H1 (cell line): Measurements from ENCODE around the gene WDR48.

Experiments used
- FOSL1 ChIP-seq: IDR thresholded peaks from 2 replicates; pipeline ENCODE4 v1.6.1; 2011; ENCODE audit warnings: mild to moderate bottlenecking, low read depth, low read length, moderate library complexity; ENCODE audit not compliant: insufficient read depth
- JUN ChIP-seq: IDR thresholded peaks from 2 replicates; pipeline ENCODE4 v1.6.1; 2011; ENCODE audit warnings: low read depth, mild to moderate bottlenecking, improper control_type of control experiment, low read length
- TF ChIP-seq, protein P1 (sequence below), 3 experiments: IDR thresholded peaks; 1 replicate in 2 of 3; 2 replicates in 1 of 3; pipeline versions ENCODE4 v1.5.1 to v1.6.1; 2011; ENCODE audit warnings: low read length in 3 of 3, mild to moderate bottlenecking in 3 of 3, inconsistent platforms in 2 of 3, low read depth in 1 of 3, moderate library complexity in 1 of 3; ENCODE audit not compliant: insufficient read depth in 1 of 3; ENCODE audit errors: control extremely low read depth in 1 of 3
- TF ChIP-seq, protein P2 (sequence below): IDR thresholded peaks from 2 replicates; pipeline ENCODE4 v1.6.1; 2011; ENCODE audit warnings: low read depth, mild to moderate bottlenecking, low read length; ENCODE audit not compliant: insufficient read depth
- TF ChIP-seq, protein P3 (sequence below): IDR thresholded peaks from 2 replicates; pipeline ENCODE4 v1.6.1; 2012; ENCODE audit warnings: inconsistent platforms

DNA sequence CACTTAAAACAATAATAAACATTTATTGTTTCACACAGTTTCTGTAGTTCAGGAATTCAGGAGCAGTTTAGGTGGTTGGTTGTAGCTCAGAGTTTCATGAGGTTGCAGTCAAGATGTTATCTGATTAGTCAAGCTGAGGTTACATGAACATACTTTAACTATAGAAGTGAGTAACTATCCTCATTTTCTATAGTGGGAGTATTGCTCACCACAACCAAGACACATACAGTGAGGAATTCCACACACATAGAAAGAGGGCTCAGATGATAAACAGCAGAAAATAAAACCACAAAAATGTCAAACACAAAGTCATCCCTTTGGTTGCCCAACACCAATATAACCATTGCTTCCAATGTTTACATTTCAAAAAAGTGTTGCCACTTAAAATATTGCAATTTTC is 13.7 kb upstream of the WDR48 start:
- TF ChIP-seq, protein P1, sequence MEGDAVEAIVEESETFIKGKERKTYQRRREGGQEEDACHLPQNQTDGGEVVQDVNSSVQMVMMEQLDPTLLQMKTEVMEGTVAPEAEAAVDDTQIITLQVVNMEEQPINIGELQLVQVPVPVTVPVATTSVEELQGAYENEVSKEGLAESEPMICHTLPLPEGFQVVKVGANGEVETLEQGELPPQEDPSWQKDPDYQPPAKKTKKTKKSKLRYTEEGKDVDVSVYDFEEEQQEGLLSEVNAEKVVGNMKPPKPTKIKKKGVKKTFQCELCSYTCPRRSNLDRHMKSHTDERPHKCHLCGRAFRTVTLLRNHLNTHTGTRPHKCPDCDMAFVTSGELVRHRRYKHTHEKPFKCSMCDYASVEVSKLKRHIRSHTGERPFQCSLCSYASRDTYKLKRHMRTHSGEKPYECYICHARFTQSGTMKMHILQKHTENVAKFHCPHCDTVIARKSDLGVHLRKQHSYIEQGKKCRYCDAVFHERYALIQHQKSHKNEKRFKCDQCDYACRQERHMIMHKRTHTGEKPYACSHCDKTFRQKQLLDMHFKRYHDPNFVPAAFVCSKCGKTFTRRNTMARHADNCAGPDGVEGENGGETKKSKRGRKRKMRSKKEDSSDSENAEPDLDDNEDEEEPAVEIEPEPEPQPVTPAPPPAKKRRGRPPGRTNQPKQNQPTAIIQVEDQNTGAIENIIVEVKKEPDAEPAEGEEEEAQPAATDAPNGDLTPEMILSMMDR (IDR thresholded peaks at IDR 0.05; ENCODE audit: control extremely low read depth in 1 of 3, insufficient read depth in 1 of 3, low read depth in 1 of 3, low read length in 3 of 3), result no peak
- TF ChIP-seq JUN (no peak), FOSL1 (no peak)
- TF ChIP-seq, protein P2, sequence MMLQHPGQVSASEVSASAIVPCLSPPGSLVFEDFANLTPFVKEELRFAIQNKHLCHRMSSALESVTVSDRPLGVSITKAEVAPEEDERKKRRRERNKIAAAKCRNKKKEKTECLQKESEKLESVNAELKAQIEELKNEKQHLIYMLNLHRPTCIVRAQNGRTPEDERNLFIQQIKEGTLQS, result no peak
- TF ChIP-seq, protein P3, sequence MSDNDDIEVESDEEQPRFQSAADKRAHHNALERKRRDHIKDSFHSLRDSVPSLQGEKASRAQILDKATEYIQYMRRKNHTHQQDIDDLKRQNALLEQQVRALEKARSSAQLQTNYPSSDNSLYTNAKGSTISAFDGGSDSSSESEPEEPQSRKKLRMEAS, result no peak
